Measurements from ENCODE around the gene DYSF.

Gene DYSF

GRCh38 chr2:71576541-71576940, 123.2 kb downstream of the DYSF start:
- DNase-seq: no peak

DNA sequence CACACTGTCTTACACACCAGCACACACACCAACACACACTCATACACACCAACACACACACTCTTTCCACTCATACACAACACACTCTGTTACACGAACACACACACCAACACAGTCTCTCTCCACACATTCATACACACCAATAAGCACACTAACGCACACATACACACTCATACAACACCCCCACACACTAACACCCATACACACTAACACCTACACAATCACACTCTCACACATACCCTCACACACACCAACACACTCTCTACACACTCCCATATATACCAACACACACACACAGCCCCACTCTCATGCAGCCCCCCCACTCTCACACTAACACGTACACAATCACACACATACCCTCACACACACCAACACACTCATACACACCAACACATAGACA, 123.8 kb downstream of the DYSF start:
- no peak for DNase-seq

GRCh38 chr2:71578767-71579342, 125.5 kb downstream of the DYSF start:
- DNase-seq: peak; percentile 22

DNA sequence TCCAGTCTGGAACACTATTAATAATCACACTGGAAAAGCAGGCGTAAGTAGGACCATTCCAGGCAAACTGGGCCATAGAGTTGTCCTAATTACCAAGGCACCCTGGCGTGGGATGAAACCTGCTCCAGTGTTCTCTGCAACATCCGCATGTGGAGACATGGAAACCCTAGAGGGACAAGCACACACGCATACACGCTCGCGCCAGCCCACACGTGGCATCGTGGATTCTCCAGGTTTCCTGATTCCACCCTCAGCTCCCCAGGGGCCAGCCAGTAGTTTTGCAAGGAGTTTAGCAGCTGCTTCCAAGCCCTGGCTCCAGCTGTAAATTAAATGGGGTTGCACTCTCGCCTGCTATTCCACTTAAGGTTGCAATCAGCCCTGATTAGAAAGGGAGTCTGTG, 127.7 kb downstream of the DYSF start:
- no peak for DNase-seq

GRCh38 chr2:71583876-71584275, 130.5 kb downstream of the DYSF start:
- peak; percentile 23 for DNase-seq

DNA sequence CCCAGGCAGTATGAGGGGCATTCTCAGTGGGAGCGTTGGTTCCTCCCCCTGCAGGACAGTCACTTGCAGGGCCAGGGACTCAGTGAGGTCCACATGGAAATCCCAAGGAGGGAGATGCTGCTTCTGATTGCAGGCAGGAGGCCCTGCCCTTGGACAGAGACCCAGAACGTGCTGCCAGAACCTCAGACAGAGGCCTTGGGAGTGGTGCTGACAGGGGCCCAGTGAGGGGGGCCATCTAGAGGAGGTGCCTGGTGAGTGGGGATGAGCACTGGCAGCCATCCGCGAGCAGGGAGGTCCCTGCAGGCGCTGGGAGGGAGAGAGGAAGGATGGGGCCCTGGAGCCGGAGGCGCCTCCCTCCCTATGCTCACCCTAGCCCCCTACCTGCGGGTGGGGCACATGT, 133.1 kb downstream of the DYSF start:
- DNase-seq: no peak

DNA sequence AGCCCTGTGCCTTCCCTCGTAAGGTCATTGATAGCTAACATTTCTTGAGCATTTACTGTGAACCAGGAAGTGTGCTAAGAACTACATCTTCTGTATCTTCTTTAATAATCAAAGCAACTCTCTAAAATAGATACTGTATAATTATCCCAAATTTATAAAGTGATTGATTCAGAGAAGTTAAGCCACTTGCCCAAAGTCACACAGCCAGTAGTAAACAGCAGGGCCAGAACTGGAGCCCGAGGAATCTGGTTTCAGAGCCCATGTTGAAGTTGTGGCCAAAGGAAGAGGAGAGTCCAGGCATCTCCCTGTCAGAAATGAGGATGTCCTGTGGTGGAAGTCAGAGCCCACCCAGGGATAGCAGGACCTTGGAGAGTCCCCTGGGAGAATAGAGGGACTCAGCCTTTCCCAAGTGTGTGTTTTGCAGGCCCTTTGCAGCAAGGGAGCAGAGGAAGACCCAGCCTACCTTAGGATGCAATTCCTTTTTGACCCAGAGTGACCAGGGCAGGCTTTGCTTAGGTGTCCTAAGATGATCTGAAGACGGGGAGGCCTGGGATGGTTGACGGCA, 134.2 kb downstream of the DYSF start:
- no peak for DNase-seq

DNA sequence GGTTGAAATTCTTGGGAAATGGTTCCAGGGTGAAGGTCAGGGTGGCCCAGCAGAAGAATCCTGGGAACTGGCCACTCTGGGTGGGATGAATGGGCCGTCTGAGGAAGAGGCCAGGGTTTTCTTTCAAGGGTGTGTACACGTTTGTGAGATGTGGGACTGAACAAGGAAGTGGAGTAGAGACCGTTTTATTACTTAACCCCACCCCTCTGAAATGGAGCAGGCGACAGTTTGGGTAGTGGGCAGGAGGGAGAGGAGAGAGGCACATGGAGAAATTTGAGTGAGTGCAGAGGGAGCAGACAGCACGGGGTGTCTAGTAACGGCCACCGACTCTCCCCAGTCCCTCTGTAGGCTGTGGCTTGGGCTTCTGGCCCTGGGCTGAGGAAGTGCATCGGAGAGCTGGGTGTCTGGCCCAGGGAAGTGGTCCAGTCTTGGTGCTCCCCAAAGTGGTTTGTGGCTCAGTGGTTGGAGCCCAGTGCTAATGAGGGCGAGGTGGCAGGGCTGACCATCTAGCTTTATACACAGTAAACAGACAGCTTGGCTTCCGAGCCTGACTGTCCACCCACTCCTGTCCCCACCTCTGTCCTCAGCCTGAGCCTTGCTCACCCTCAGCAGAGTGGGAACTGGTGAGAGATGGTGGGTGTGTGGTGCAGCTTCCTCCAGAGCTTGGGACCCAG, 135.3 kb downstream of the DYSF start:
- no peak for DNase-seq

DNA sequence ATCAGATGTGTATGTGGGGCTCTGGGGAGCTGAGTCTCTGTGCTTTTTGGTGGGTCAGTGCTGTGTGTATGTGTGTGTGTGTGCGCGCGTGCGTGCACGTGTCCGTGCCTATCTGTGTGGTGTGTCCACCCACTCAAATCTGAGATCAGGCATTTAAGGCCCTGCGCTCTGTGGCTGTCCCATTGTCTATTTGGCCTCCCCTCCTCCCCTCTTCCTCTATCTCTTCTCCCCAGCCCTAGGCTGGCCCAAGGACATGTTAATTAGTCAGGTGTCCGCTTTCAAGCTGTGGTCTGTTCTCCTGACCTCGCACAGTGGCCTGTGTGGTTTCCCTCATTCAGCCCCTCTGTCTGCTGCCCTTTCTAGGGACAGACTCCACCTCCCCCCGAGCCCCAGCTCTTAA, 136.4 kb downstream of the DYSF start:
- DNase-seq: no peak

DNA sequence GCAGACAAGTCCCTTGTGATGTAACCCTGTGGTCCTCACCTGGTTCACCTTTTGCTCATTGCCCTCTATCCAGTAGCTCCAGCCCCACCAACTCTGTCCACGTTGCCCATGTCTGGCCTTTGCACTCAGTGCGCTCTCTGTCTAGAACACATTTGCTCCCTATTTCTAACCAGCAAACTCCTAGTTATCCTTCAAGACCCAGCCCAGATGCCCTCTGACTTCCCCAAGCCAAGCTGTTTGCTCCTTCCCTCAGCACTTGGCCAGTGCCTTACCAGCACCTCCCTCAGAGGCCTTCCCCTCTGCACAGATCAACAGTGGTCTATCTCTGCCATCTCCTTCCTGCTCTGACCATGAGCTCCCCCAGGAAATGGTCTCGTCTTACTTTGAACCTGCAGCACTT, 137.7 kb downstream of the DYSF start:
- DNase-seq: no peak

DNA sequence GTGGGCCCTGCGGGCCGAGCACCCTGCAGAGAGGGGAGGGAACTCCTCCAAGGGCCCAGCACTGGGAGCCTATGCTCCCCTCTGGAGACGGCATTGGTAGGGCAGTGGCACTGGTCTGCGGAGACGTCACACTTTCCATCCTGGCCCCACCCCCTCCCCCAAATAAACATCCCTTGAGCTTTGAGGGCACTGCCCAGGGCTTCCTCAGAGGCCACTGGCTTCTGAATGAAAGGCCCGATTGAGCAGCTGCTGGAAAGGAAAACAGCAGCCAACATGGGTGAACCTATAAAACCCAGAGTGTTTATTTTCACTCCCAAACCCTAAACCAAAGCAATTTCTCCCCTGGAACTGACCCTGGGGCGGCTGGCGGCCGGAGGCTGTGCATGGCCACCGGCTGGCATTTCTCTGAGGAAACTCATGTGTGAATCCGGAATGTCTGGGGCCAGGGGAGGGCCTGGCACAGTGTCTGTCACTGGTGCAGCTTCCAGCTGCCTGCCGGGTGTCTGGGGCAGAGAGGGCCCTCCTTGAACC, 138.9 kb downstream of the DYSF start:
- DNase-seq: no peak

DNA sequence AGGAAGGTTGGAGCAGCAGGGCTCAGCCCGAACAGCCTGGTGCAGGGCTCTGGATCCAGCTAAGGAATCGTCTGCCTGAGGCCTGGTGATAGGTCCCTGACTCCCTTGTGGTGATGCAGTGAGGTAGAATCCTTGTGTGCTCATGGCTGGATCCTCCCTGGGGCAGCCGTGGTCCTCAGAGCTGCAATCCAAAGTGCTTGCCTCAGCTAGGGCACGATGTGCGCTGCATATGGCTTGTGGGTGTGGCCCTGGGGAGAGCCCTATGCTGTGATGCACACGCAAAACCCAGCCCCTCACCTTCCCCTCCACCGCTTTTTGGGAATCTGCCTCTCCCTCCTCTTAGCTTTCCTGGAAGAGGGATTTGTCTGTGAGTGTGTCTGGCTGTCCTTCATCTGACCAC, 142.2 kb downstream of the DYSF start:
- DNase-seq: peak; percentile 46

- DNase-seq: peak; percentile 20
These were observed 142.7 kb downstream of the DYSF start for GRCh38 chr2:71596011-71596410.

DNA sequence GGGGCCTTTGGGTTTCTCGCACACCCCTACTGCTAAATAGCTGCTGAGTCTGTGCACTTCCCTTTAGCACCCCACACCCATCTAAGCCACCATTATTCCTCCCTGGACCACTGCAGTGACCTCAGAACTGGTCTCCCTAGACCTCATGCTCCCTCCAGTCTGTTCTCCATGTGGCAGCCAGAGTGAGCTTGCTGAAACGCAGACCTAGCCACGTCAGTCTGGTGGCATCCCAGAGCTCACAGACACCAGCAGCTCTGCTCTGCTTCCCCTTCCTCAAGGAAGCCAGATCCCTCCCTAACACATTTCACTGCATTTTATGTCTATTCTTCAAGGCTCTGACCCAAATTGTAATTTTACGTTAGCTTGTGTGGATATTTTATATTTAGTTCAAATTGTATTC, 144.4 kb downstream of the DYSF start:
- peak; percentile 43 for DNase-seq

- no peak for DNase-seq
These were observed 145.2 kb downstream of the DYSF start for GRCh38 chr2:71598526-71598925.

DNA sequence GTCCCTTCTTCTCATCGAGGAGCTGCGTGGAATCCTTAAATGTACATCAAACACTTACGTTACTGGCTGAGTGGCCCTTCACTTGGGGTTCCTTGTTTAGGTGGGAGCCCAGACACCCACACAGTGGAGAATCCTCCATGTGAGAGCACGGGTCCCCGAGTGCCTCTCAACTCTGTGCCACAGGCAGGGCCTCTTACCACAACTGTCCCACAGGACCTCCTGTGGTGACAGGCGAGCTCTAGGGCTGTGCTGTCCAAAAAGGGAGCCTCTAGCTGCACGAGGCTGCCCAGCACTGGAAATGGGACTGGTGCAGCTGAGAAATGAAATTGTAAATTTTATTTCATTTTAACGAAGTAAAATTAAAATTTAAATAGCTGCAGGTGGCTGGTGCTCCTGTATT, 145.7 kb downstream of the DYSF start:
- DNase-seq: no peak

DNA sequence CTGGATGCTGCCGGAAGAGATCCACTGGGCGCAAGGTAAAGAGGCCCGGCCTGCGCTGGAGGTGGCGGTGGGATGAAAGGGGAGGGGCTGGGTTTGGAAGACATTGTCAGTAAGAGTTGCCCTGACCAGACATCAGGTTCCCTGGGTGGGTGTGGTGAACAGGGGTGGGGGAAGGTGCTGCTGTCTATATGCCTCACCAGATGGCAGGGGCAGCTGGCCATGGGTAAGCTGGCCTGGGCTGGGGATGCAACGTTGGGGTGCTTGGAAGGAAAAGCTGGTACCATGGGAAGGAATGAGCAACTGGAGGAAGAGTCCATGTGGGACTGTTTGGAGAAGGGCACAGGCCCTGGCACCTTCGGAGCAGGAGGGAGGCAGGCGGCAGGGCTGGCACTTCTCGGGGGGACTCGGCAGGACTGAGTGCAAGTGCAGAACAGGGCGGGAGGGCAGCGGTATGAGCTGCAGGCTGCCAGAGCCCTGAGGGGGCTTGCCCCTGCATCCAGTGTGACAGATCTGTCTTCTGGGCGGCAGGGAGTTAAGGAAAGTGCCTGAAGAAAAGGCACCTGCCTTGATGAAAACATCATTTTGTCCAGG, 146.4 kb downstream of the DYSF start:
- DNase-seq: no peak

DNA sequence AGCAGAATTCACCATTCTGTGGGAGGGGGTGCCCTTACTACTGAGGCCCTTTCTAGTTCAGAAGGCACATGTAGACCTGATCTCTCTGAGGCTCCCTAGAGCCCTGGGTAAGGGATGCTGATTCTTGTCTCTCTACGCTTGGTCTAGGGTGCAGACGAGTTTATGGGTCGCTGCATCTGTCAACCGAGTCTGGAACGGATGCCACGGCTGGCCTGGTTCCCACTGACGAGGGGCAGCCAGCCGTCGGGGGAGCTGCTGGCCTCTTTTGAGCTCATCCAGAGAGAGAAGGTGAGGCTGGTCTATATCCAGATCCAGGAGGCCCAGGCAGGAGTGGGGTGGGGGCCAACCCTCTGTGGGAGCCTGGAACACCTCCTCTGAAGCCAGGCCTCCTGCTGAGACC, 147.2 kb downstream of the DYSF start:
- DNase-seq: no peak

DNA sequence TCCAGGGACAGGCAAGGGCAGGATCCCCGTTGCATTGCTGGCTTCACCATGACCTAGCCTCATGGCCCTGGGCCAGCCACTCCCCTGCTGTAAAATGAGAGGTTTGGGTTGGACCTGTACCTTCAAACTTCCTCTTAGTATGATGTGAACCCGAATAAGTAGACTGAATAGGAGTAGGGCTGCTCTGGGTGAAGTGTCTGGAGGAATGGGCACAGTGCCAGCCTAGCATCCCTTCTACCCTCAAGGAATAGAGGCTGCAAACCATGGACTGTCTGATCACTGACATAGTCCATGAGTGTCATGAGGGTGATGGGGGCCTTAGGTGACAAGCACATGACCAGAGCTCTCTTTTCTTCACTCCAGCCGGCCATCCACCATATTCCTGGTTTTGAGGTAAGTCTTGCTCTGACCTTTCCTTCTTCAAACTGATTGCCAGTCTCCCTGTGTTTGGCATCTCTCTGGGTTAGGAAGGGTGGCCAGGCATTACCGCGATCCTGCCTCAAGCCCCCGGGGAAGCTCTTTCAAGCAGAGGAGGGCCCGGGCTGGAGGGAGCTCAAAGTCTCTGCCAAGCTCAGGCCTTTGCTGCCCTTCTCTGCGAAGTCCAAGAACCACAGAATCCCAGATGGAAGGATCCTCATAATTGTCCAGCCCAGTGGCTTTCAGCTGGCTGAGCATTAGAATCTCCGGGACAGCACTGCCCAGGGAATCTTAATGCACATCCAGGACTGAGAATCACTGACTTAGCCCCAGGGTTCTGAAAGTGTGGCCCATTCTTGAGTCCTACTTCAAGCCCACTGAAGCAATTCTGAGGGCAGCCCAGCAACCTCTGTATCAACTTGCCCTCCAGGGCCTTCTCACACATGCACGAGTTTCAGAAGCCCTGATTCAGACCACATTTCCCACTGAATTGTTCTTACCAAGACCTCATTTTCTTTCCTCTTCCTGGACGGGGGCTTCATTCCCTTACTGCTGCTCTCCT, 148.1 kb downstream of the DYSF start:
- DNase-seq: no peak

DNA sequence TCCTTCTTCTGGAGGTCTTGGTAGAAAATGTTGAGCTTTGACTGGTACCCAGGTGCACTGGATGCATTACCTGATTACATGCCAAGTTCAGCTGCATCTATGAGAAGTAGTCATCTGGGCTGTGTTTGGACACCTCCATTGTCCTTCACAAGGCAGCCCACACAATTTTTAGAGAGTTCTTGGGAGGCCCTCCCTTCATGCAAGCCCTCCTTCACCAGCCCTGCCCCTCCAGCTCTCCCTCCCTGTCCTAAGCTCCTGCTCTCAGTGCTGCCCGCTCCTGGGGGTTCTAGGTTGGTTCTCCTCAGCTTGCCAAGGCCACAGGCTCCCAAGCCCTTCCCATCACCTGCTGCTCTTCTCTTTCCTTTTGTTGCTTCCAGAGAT, 148.7 kb downstream of the DYSF start:
- DNase-seq: no peak

DNA sequence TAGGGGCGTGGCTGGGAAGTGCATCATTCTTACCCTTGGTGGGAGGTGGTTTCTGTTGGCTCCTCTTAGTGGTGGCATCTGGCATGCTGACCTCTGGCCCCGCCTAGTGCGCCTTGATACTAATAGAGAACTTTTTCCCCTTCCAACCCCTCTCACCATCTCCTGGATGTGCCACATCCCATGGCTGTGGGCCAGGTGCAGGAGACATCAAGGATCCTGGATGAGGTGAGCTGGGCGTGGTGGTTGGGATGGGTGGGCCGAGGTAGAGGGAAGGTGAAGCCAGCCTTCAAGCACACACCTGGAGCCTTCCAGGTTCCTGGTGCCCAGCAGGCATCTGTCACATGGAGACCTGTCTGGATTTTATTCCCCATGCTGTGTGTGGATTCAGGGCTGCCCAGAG, 149.2 kb downstream of the DYSF start:
- no peak for DNase-seq

GRCh38 chr2:71603311-71603811, 150.0 kb downstream of the DYSF start:
- DNase-seq: no peak
